HUES6 (cell line): ENCODE data around the gene ATRAID.
"Not testable (repeated sequence)": the region's sequence is repeated elsewhere in the genome, so short reads cannot be mapped to it uniquely, and the experiment has no call there.

Experiments used
- H3K27ac ChIP-seq: 2 replicates; pipeline ENCODE4 v1.7.0; 2013; ENCODE audit warnings: low read depth, mild to moderate bottlenecking, low read length, inconsistent platforms
- H3K27me3 ChIP-seq: 2 replicates; pipeline ENCODE4 v1.6.1; 2013; ENCODE audit warnings: low read length; ENCODE audit not compliant: control insufficient read depth, insufficient read depth
- H3K36me3 ChIP-seq: 2 replicates; pipeline ENCODE4 v1.6.1; 2013; ENCODE audit warnings: low read length; ENCODE audit not compliant: control insufficient read depth, insufficient read depth
- H3K4me1 ChIP-seq: 2 replicates; pipeline ENCODE4 v1.6.1; 2013; ENCODE audit warnings: low read length; ENCODE audit not compliant: control insufficient read depth, insufficient read depth
- H3K4me3 ChIP-seq: 2 replicates; pipeline ENCODE4 v1.5.1; 2013; ENCODE audit warnings: low read depth, low read length
- H3K9ac ChIP-seq: one replicate; pipeline ENCODE4 v1.6.1; 2013; ENCODE audit warnings: mild to moderate bottlenecking, low read length
- H3K9me3 ChIP-seq: 2 replicates; pipeline ENCODE4 v1.6.1; 2013; ENCODE audit warnings: low read depth, low read length; ENCODE audit not compliant: control insufficient read depth, insufficient read depth

The ATRAID gene

DNA sequence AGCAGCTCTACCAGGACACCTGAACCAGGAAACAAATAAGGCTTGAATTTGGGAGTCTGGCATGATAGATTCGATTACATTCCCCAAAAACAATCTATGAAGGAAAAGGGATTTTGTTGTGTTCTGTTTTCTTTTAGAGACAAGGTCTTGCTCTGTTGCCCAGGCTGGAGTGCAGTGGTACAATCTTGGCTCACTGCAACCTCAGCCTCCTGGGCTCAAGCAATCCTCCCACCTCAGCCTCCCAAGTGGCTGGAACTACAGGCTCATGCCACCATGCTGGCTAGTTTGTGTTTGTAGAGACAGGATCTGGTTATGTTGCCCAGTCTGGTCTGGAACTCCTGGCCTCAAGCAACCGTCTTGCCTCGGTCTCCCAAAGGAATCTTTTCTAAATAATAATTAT is 13.8 kb upstream of the ATRAID start:
- H3K4me3 ChIP-seq, H3K9me3 ChIP-seq, H3K4me1 ChIP-seq, H3K27ac ChIP-seq, H3K9ac ChIP-seq, H3K27me3 ChIP-seq: not testable (repeated sequence)
- H3K36me3 ChIP-seq, result peaks cover 38% of the 10 kb centered on the region

DNA sequence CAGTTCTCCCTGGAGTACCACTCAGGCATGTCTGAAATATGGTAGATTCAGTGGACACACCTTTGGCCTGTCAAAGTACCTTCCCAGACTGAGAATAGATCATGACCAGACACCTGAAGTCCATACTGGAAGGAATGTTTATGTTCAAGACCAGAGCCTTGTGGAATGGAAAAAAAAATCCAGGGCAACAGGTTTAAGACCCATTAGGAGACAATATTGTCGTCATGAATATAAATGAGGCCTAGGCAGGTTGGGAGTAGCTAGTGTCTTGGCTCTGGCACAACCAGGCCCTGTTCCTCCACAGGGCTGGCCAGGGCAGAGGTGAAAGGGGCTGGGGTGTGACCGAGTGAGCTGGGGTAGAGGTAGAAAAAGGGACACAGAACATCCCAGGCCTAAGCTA is 13.2 kb upstream of the ATRAID start:
- Histone ChIP-seq H3K9ac (no peak overlapping the region), H3K4me1 (no peaks in the 10 kb centered on the region), H3K27me3 (no peaks in the 10 kb centered on the region), H3K36me3 (peaks cover 44% of the 10 kb centered on the region), H3K9me3 (no peaks in the 10 kb centered on the region), H3K27ac (no peak overlapping the region), H3K4me3 (no peak overlapping the region)

DNA sequence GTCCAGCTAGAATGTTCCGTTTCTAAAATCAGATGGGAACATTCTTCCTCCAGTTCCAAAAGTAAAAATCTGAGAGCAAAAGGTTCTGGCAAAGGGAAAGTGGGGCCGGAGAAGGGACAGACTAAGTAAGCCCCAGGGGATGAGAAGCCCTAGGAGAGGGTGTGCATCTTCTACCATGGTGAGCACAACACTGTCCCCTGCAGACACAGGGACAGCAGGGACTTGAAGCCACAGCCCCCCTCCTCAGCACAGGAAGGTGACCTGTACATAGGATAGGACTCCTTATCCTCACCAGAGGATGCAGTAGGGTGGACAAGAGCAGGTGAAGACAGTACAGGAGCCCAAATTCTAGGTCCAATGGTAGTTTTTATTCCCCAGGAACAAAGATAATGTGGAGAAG is 12.6 kb upstream of the ATRAID start:
- H3K36me3 ChIP-seq, result peaks cover 50% of the 10 kb centered on the region
- no peak overlapping the region for H3K27ac ChIP-seq
- no peaks in the 10 kb centered on the region for H3K4me1 ChIP-seq
- no peak overlapping the region for H3K9ac ChIP-seq
- H3K9me3 ChIP-seq, result no peaks in the 10 kb centered on the region
- H3K27me3 ChIP-seq, result no peaks in the 10 kb centered on the region
- no peak overlapping the region for H3K4me3 ChIP-seq

DNA sequence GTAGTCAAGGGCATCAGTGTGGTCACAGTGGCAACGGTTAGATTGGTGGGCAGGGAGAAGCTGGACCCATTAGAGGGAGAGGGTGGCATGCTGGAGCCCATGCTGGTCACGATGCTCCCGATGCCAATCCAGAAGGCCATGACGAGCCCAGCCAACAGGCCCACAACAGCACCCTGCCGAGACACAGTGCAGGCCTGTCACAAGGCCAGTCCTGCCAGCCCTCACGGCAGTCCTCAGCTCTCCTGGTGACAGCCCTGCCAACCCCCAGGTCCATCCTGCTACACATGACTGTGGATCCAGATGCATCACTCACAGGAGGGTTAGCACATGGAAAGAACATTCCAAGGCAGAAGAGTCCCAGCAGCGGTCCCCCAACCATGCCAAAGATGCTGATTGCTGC is 10.2 kb upstream of the ATRAID start:
- Histone ChIP-seq H3K4me3 (no peak overlapping the region), H3K4me1 (no peaks in the 10 kb centered on the region), H3K27me3 (no peaks in the 10 kb centered on the region), H3K9ac (no peak overlapping the region), H3K36me3 (peaks cover 74% of the 10 kb centered on the region), H3K27ac (no peak overlapping the region), H3K9me3 (no peaks in the 10 kb centered on the region)

DNA sequence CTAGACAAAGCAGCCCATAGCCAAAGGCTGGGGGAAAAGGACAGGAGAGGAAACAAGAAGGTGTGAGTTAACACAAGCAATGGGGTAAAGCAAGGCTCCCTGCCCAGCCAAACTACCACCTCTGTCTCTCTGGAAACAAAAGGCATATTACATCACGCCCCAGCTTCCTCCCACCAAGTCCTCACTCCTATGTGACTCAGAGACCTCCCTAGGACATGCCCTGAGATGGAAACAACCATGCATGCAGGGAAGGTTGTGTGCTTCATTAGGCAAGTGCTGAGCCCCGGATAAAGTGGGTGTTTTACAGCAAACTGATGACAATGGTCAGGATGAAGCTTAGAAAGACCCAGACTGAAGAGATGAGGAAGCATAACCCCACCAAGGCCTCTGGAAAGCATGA is 9.0 kb upstream of the ATRAID start:
- Histone ChIP-seq H3K36me3 (peaks cover 86% of the 10 kb centered on the region), H3K4me1 (no peaks in the 10 kb centered on the region), H3K27ac (no peak overlapping the region), H3K4me3 (no peak overlapping the region), H3K27me3 (no peaks in the 10 kb centered on the region), H3K9ac (no peak overlapping the region), H3K9me3 (no peaks in the 10 kb centered on the region)

DNA sequence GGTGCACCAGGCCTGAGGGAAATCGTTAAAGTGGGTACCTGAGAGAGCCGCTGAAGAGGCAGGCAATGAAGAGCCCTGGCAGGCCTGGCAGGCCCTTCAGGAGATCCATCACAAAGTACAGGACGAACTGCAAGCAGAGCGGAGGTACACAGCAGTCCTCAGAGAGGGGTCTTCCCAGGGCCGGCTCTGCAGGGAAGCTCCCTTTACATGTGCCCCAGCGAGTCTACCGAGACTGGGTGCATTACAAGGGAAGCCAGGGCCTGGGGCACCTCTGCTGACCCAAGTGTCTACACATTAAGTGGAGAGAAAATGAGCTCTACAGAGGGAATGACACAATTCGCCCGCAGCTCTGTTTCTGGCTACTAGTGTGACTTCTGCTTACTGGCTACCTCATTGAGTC is 8.1 kb upstream of the ATRAID start:
- H3K27ac ChIP-seq, result no peak overlapping the region
- no peak overlapping the region for H3K4me3 ChIP-seq
- peaks cover 95% of the 10 kb centered on the region for H3K36me3 ChIP-seq
- H3K9ac ChIP-seq, result no peak overlapping the region
- no peaks in the 10 kb centered on the region for H3K9me3 ChIP-seq
- peaks cover 3% of the 10 kb centered on the region; the same call in 1 of the 2 replicates for H3K4me1 ChIP-seq
- no peaks in the 10 kb centered on the region for H3K27me3 ChIP-seq

DNA sequence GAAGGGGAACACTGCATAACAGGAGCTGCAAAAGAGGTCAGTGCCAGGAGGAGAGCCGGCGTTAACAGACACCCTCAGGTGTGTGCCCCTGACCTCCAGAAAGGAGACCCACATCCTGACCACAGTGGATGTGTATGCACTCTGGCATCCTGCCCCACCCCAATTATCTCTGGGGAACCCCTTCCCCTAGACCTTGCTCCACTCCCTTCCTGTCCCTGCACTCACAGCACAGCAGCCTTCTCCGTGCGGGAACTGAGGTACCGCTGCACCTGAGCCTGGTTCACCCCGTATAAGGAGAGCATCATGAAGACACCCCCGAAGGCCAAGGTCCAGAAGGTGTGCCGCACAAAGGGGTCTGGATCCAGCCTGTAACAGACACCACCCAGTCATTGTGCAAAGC is 7.3 kb upstream of the ATRAID start:
- Histone ChIP-seq H3K4me1 (peaks cover 3% of the 10 kb centered on the region; the same call in 1 of the 2 replicates), H3K36me3 (peaks cover 98% of the 10 kb centered on the region), H3K27me3 (no peaks in the 10 kb centered on the region), H3K27ac (no peak overlapping the region), H3K4me3 (no peak overlapping the region), H3K9ac (no peak overlapping the region), H3K9me3 (no peaks in the 10 kb centered on the region)

DNA sequence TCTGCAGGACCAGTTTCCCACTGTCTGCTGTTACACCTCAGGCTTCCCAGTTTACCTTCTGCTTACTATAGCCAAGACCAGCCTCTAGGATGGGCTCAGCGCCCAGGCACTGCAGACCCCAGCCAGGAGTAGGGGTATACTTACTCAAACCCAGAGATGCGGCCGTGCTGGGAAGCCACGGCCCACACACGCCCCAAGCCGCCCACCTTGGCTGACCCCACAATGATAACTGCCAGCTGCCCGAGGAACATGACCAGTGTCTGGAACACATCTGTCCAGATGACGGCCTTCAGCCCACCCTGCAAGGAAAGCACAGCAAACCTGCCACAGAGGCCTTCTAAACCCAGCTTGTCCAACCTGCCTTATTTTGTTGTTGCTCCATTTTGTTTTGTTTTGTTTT is 6.6 kb upstream of the ATRAID start:
- Histone ChIP-seq H3K4me3 (no peak overlapping the region), H3K36me3 (peaks cover 97% of the 10 kb centered on the region), H3K9ac (no peak overlapping the region), H3K4me1 (peaks cover 8% of the 10 kb centered on the region; the same call in 1 of the 2 replicates), H3K27ac (no peak overlapping the region), H3K27me3 (no peaks in the 10 kb centered on the region), H3K9me3 (no peaks in the 10 kb centered on the region)

DNA sequence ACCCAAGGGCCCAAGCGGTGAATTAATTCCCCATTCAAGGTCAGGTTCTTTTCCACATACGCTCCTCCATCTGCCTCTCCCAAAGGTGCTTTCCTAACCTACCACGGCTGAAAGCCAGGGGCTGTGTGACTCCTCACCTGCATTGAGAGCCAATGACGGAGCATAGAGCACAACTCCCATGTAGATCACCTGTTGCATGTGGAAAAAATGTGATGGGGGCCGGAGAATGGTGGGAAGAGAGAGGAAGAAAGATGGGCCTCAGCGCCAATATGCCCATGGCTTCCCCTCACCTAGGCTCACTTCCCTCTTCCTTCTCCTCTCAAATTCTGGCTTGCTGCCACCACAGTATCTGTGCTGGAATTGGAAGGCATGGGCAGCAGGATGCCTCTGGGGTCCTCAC is 5.5 kb upstream of the ATRAID start:
- peaks cover 8% of the 10 kb centered on the region; the same call in 1 of the 2 replicates for H3K4me1 ChIP-seq
- H3K27me3 ChIP-seq, result no peaks in the 10 kb centered on the region
- H3K4me3 ChIP-seq, result no peak overlapping the region
- no peak overlapping the region for H3K9ac ChIP-seq
- H3K36me3 ChIP-seq, result peaks cover 87% of the 10 kb centered on the region
- no peak overlapping the region for H3K27ac ChIP-seq
- H3K9me3 ChIP-seq, result no peaks in the 10 kb centered on the region

DNA sequence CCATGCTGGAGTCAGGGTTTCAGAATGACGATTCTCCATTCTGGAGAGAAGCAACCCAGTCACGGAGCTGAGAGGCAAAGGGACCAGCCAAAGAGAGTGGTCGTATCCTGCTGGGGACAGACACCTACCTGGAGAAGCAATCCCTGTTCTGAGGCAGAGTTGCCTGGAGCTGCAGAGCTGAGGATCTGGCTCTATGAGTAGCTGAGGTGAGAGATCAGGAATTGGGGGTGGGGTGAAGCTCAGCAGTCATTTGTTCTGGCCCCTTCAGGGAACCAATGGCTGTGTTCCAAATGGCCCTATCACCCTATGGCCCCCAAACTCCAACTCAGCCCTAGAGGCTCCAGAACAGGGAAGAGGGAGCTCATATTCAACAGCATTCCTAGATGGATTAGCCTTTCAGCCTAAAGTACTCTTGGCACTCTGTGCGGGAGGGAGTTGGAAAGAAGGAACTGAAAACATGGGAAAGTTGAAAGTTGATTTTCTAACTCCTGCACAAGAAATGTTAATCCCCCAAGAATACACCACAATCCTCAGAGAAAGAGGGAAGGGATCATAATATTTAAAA is 3.3 kb upstream of the ATRAID start:
- no peak overlapping the region for H3K4me3 ChIP-seq
- no peaks in the 10 kb centered on the region for H3K9me3 ChIP-seq
- peaks cover 8% of the 10 kb centered on the region; the same call in 1 of the 2 replicates for H3K4me1 ChIP-seq
- H3K27ac ChIP-seq, result no peak overlapping the region
- H3K9ac ChIP-seq, result no peak overlapping the region
- H3K27me3 ChIP-seq, result no peaks in the 10 kb centered on the region
- peaks cover 66% of the 10 kb centered on the region for H3K36me3 ChIP-seq

DNA sequence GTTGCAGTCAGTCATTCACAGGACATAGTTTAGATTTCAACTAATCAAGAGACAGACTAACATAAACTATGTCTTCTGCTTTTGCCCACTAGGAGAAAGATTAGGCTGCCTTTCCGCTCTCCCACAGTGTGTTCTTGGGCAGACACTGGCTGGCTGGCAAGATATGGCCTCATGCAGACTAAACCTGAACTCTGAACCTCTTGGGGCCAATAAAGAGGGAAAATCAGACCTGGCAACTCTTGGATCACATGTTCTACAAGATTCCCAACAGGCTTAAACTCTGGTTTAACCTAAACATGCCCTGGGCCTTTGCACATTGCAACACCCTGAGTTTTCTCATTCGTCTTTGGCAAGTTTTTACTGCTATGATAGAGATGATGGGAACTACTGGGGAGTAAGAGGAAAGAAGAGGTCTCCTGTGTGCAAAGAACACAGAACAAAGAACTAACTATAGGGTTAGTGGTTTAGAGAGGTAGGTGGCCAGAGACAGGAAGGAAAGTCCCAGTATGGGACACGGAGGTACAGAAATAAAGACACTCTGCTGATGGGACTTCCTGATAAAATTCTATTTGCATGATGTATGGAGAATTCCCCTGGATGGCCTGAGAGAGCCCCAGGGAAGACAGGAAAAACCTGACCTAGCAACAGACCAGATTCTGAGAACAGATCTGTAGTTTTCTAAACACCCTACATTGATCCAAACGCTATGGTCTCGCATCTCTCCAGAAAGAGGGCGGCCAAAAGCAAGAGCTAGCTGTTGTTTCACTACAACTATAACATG is 2.0 kb upstream of the ATRAID start:
- Histone ChIP-seq H3K27me3 (no peaks in the 10 kb centered on the region), H3K4me1 (peaks cover 8% of the 10 kb centered on the region; the same call in 1 of the 2 replicates), H3K36me3 (peaks cover 53% of the 10 kb centered on the region), H3K9ac (no peak overlapping the region), H3K9me3 (no peaks in the 10 kb centered on the region), H3K27ac (no peak overlapping the region), H3K4me3 (no peak overlapping the region)
